Panc1 (cell line): ENCODE results near the gene CCDC158. TPM values are rescaled to one million over a fixed set of nuclear protein-coding genes. Genes with fewer than 3 reads are reported as not detected.

Experiments used
- ATAC-seq: fragments of 200-7000 bp; cut with Tn5 transposase; 2 replicates; pipeline ENCODE4 v1.9.1; 2020; ENCODE audit warnings: mild to moderate bottlenecking, moderate library complexity
- BruUV-seq: library from RNA; stranded (reverse); fragments of 400-500 nt; replicated peaks from 2 replicates; lab custom pipeline; 2021; lab: Mats Ljungman, UMichigan
- CTCF ChIA-PET: fragments of 300-600 bp; sonication (Branson Sonifier 250); formaldehyde crosslinking; loops from one replicate; lab custom pipeline; 2022; ENCODE audit warnings: antibody characterized with exemption; lab: Charles Lee
- POLR2A ChIA-PET: fragments of 300-600 bp; sonication (Branson Sonifier 250); formaldehyde crosslinking; loops from one replicate; lab custom pipeline; 2022; ENCODE audit warnings: antibody characterized with exemption; lab: Charles Lee
- DNase-seq: peaks from one replicate; pipeline ENCODE4 v3.0.0-alpha.2; 2010; ENCODE audit warnings: low read depth, low spot score
- H3K27ac ChIP-seq: 2 replicates; pipeline ENCODE4 v1.5.1; 2011; ENCODE audit warnings: mild to moderate bottlenecking, low read length, inconsistent platforms
- H3K27me3 ChIP-seq: fragments of 200-500 bp; sonication (Bioruptor generic); 2 replicates; pipeline ENCODE4 v1.6.0; 2014; ENCODE audit warnings: low read length, inconsistent platforms; ENCODE audit not compliant: control insufficient read depth, insufficient read depth
- H3K36me3 ChIP-seq: fragments of 200-500 bp; sonication (Bioruptor generic); 2 replicates; pipeline ENCODE4 v1.5.1; 2014; ENCODE audit warnings: inconsistent platforms, mild to moderate bottlenecking, low read length, moderate library complexity; ENCODE audit not compliant: control insufficient read depth, insufficient read depth
- H3K4me1 ChIP-seq: 2 replicates; pipeline ENCODE4 v1.5.1; 2011; ENCODE audit warnings: inconsistent platforms, mild to moderate bottlenecking, low read length, moderate library complexity; ENCODE audit not compliant: control insufficient read depth, insufficient read depth
- H3K4me3 ChIP-seq, 2 experiments: 2 replicates each; pipeline ENCODE4 v1.5.1; 2011 to 2012; ENCODE audit warnings: low read depth in 2 of 2, low read length in 2 of 2, mild to moderate bottlenecking in 2 of 2, inconsistent platforms in 1 of 2, moderate library complexity in 1 of 2
- H3K9me3 ChIP-seq: fragments of 200-500 bp; sonication (Bioruptor generic); 2 replicates; pipeline ENCODE4 v1.5.1; 2014; ENCODE audit warnings: low read depth, mild to moderate bottlenecking, inconsistent platforms, low read length, moderate library complexity; ENCODE audit not compliant: control insufficient read depth, insufficient read depth
- POLR2AphosphoS5 ChIP-seq: IDR thresholded peaks from 2 replicates; pipeline ENCODE4 v1.6.1; 2012; ENCODE audit warnings: mild to moderate bottlenecking, low read depth, low read length, moderate library complexity
- SIN3A ChIP-seq: IDR thresholded peaks from 2 replicates; pipeline ENCODE4 v1.6.1; 2012; ENCODE audit warnings: low read depth, mild to moderate bottlenecking, low read length, moderate library complexity, borderline replicate concordance; ENCODE audit not compliant: insufficient read depth
- TCF7L2 ChIP-seq: IDR thresholded peaks from 2 replicates; pipeline ENCODE4 v1.6.1; 2011; ENCODE audit warnings: mild to moderate bottlenecking, low read depth, low read length, inconsistent platforms
- in situ Hi-C: cut with HindIII; loops from 2 replicates; pipeline ENCODE4 v1.10.0; 2016; ENCODE audit warnings: low sequenced_read_pairs, low pct_unique_long_range_greater_than_20kb
- intact Hi-C: fragments of 100-400 bp; cut with micrococcal nuclease; formaldehyde crosslinking; loops from one replicate; pipeline ENCODE4 v1.10.0; 2022; ENCODE audit not compliant: unreplicated experiment
- total RNA-seq: library from RNA; stranded (reverse); gene quantifications from one replicate; pipeline ENCODE4 v1.2.1, GENCODE V29; 2021; ENCODE audit not compliant: unreplicated experiment
- TF ChIP-seq, protein P1 (sequence below), 2 experiments: IDR thresholded peaks; 2 replicates each; pipeline ENCODE4 v1.6.1; 2011 to 2012; ENCODE audit warnings: low read depth in 2 of 2, control low read depth in 1 of 2, low read length in 1 of 2, mild to moderate bottlenecking in 1 of 2, moderate library complexity in 1 of 2; ENCODE audit not compliant: insufficient read depth in 1 of 2
- TF ChIP-seq, protein P2 (sequence below): fragments of 450-650 bp; IDR thresholded peaks from 2 replicates; pipeline ENCODE4 v1.5.1; 2017; ENCODE audit warnings: mild to moderate bottlenecking

The CCDC158 gene
- total RNA-seq, 1 experiment from 2014 or later: 0.28 TPM

- ATAC-seq: no peak
- in situ Hi-C loops: no loop called here
- BruUV-seq: no TSS peak
- POLR2A ChIA-PET: no interaction called here
- H3K27me3 ChIP-seq: no peaks in the 10 kb centered on the region; the same call in 1 of the 2 replicates
- no peaks in the 10 kb centered on the region for H3K36me3 ChIP-seq
- no peaks in the 10 kb centered on the region for H3K9me3 ChIP-seq
- no peak overlapping the region for H3K27ac ChIP-seq
- CTCF ChIA-PET: no interaction called here
- TF ChIP-seq, protein P1, sequence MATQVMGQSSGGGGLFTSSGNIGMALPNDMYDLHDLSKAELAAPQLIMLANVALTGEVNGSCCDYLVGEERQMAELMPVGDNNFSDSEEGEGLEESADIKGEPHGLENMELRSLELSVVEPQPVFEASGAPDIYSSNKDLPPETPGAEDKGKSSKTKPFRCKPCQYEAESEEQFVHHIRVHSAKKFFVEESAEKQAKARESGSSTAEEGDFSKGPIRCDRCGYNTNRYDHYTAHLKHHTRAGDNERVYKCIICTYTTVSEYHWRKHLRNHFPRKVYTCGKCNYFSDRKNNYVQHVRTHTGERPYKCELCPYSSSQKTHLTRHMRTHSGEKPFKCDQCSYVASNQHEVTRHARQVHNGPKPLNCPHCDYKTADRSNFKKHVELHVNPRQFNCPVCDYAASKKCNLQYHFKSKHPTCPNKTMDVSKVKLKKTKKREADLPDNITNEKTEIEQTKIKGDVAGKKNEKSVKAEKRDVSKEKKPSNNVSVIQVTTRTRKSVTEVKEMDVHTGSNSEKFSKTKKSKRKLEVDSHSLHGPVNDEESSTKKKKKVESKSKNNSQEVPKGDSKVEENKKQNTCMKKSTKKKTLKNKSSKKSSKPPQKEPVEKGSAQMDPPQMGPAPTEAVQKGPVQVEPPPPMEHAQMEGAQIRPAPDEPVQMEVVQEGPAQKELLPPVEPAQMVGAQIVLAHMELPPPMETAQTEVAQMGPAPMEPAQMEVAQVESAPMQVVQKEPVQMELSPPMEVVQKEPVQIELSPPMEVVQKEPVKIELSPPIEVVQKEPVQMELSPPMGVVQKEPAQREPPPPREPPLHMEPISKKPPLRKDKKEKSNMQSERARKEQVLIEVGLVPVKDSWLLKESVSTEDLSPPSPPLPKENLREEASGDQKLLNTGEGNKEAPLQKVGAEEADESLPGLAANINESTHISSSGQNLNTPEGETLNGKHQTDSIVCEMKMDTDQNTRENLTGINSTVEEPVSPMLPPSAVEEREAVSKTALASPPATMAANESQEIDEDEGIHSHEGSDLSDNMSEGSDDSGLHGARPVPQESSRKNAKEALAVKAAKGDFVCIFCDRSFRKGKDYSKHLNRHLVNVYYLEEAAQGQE (IDR thresholded peaks at IDR 0.05; ENCODE audit: insufficient read depth in 1 of 2, low read depth in 2 of 2, low read length in 1 of 2): no peak
- TF ChIP-seq POLR2AphosphoS5 (no peak), SIN3A (no peak), TCF7L2 (no peak)
- TF ChIP-seq, protein P2, sequence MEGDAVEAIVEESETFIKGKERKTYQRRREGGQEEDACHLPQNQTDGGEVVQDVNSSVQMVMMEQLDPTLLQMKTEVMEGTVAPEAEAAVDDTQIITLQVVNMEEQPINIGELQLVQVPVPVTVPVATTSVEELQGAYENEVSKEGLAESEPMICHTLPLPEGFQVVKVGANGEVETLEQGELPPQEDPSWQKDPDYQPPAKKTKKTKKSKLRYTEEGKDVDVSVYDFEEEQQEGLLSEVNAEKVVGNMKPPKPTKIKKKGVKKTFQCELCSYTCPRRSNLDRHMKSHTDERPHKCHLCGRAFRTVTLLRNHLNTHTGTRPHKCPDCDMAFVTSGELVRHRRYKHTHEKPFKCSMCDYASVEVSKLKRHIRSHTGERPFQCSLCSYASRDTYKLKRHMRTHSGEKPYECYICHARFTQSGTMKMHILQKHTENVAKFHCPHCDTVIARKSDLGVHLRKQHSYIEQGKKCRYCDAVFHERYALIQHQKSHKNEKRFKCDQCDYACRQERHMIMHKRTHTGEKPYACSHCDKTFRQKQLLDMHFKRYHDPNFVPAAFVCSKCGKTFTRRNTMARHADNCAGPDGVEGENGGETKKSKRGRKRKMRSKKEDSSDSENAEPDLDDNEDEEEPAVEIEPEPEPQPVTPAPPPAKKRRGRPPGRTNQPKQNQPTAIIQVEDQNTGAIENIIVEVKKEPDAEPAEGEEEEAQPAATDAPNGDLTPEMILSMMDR: no peak
- no peaks in the 10 kb centered on the region for H3K4me1 ChIP-seq
- intact Hi-C loops: no loop called here
- no peak for DNase-seq
- H3K4me3 ChIP-seq: no peak overlapping the region
Measured at GRCh38 chr4:76265631-76266218, 155.2 kb downstream of the CCDC158 start.

Other genes with a start within 250 kb of the CCDC158 start
- gene SCARB2, start 207.3 kb downstream of the CCDC158 start, total RNA-seq: 59.4 TPM
- gene FAM47E, start 169.4 kb downstream of the CCDC158 start, total RNA-seq: 0.72 TPM
- gene STBD1, start 114.4 kb downstream of the CCDC158 start, total RNA-seq: 4.9 TPM
- 7.2 TPM for gene SHROOM3, start 14.1 kb upstream of the CCDC158 start, total RNA-seq